Measurements from ENCODE around the gene HTR1B.

GRCh38 chr6:77416839-77417238 is 46.5 kb downstream of the HTR1B start:
- no peak for TF ChIP-seq CTCF (conservative IDR thresholded peaks at IDR 0.05; ENCODE audit: low read depth, low read length)
- no peak for TF ChIP-seq EZH2 (IDR thresholded peaks at IDR 0.05; ENCODE audit: low read length, unreplicated experiment)
- TF ChIP-seq EZH2phosphoT487 (IDR thresholded peaks at IDR 0.05; ENCODE audit: borderline replicate concordance, low read length), result no peak
